ENCODE measurements around the gene SOD1.
"Not testable (repeated sequence)": the region's sequence is repeated elsewhere in the genome, so short reads cannot be mapped to it uniquely, and the experiment has no call there.

Gene SOD1

DNA sequence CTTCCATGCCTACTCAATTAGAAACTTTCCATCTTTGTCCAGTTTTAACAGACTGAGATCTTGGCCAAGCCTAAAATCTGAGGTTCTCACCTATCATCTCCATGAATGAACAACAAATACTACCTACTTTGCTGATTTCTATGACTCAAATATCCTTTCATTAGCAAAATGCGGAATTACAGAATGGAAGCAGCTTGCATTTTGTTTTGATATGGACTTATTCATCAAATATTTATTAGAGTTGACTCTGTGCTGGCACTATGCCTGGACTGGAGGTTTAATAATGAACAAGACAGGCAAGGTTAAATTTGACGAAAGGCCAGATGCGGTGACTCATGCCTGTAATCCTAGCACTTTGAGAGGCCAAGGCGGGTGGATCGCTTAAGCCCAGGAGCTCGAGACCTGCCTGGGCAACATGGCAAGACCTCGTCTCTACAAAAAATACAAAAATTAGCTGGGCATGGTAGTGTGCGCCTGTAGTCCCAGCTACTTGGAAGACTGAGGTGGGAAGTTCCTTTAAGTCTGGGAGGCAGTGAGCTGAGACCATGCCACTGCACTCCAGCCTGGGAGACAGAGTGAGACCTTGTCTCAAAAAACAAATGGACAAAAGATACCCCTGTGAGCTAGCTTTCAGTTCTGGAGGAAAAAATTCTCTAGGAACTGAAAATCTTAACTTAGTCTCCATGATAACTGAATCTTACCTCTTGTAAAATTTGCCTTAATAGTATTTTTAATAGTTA is 29.4 kb upstream of the SOD1 start:
- H3K4me3 ChIP-seq (ENCODE audit: low read depth, low read length): no peak overlapping the region
- H3K9me3 ChIP-seq (ENCODE audit: control insufficient read depth, insufficient read depth, low read depth, low read length): no peaks in the 10 kb centered on the region
- H3K27me3 ChIP-seq (ENCODE audit: control insufficient read depth, insufficient read depth, low read length): no peaks in the 10 kb centered on the region
- no peak overlapping the region for H3K27ac ChIP-seq (ENCODE audit: low read depth, low read length)
- H3K4me1 ChIP-seq (ENCODE audit: control insufficient read depth, insufficient read depth, low read length): no peaks in the 10 kb centered on the region
- no peak overlapping the region for H3K9ac ChIP-seq (ENCODE audit: low read length)
- no peaks in the 10 kb centered on the region for H3K36me3 ChIP-seq (ENCODE audit: control insufficient read depth, insufficient read depth, low read length)

DNA sequence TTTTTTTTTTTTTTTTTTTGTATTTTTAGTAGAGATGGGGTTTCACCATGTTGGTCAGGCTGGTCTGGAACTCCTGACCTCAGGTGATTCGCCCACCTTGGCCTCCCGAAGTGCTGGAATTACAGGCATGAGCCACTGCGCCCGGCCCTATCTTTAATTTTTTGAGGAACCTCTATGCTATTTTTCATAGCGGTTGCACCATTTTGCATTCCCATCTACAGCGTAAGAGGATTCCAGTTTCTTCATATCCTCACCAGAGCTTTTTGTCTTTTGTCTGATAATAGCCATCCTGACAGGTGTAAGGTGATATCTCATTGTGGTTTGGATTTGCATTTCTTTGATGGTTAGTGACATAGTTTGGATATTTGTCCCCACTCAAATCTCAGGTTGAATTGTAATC is 27.6 kb upstream of the SOD1 start:
- not testable (repeated sequence) for H3K4me1 ChIP-seq (ENCODE audit: control insufficient read depth, insufficient read depth, low read length); H3K27me3 ChIP-seq (ENCODE audit: control insufficient read depth, insufficient read depth, low read length); H3K27ac ChIP-seq (ENCODE audit: low read depth, low read length); H3K9ac ChIP-seq (ENCODE audit: low read length); H3K36me3 ChIP-seq (ENCODE audit: control insufficient read depth, insufficient read depth, low read length); H3K4me3 ChIP-seq (ENCODE audit: low read depth, low read length); H3K9me3 ChIP-seq (ENCODE audit: control insufficient read depth, insufficient read depth, low read depth, low read length)

DNA sequence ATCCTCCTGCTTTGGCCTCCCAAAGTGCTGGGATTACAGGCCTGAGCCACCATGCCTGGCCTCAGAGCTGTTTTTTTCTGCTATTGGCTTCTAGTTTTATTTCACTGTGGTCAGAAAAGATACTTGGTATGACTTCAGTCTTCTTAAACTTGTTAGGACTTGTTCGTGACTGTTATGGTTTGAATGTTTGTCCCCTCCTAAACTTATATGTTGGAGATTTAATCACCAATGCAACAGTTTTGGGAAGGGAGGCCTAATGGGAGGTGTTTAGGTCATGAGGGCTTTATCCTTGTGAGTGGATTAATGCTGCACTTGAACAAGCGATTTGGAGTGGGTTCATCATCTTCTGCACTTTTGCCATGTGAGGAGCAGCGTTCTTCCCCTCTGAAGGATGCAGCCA is 24.5 kb upstream of the SOD1 start:
- Histone ChIP-seq H3K4me3 (ENCODE audit: low read depth, low read length) (no peak overlapping the region), H3K9ac (ENCODE audit: low read length) (no peak overlapping the region), H3K4me1 (ENCODE audit: control insufficient read depth, insufficient read depth, low read length) (no peaks in the 10 kb centered on the region)

GRCh38 chr21:31636874-31637273 is 22.6 kb upstream of the SOD1 start:
- H3K9ac ChIP-seq (ENCODE audit: low read length): no peak overlapping the region
- H3K9me3 ChIP-seq (ENCODE audit: control insufficient read depth, insufficient read depth, low read depth, low read length): peaks cover 5% of the 10 kb centered on the region; the same call in 1 of the 2 replicates
- no peak overlapping the region for H3K4me3 ChIP-seq (ENCODE audit: low read depth, low read length)
- H3K4me1 ChIP-seq (ENCODE audit: control insufficient read depth, insufficient read depth, low read length): no peaks in the 10 kb centered on the region
- no peaks in the 10 kb centered on the region for H3K27me3 ChIP-seq (ENCODE audit: control insufficient read depth, insufficient read depth, low read length)
- H3K27ac ChIP-seq (ENCODE audit: low read depth, low read length): no peak overlapping the region
- H3K36me3 ChIP-seq (ENCODE audit: control insufficient read depth, insufficient read depth, low read length): no peaks in the 10 kb centered on the region

More for the DNA sequence above, 24.5 kb upstream of the SOD1 start:
- no peaks in the 10 kb centered on the region for H3K27me3 ChIP-seq (ENCODE audit: control insufficient read depth, insufficient read depth, low read length)
- H3K27ac ChIP-seq (ENCODE audit: low read depth, low read length): no peak overlapping the region
- H3K9me3 ChIP-seq (ENCODE audit: control insufficient read depth, insufficient read depth, low read depth, low read length): peaks cover 5% of the 10 kb centered on the region; the same call in 1 of the 2 replicates
- H3K36me3 ChIP-seq (ENCODE audit: control insufficient read depth, insufficient read depth, low read length): no peaks in the 10 kb centered on the region

DNA sequence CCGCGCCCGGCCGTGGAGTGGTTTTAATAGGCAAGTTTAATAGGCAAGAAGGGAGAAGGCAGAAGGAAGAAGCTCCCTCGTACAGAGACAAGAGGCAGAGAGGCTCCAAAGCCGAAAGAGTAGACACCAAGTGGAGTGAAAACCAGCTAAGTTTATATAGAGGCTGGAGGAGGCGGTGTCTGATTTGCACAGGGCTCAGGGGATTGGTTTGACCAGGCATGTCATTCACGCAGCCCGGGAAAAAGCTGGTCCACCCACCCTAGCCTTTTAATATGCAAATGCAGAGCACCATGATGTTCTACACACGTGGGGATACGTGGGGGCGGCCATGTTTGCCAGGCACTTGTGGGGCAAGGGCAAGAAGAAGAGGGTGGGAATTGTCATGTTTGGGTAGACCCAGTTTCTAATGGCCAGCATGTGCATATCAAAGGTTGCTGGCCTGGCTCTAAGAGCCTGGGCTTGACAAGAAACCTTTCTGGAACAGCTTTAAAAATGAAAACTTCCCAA is 18.0 kb upstream of the SOD1 start:
- Histone ChIP-seq H3K27ac (ENCODE audit: low read depth, low read length) (no peak overlapping the region), H3K9me3 (ENCODE audit: control insufficient read depth, insufficient read depth, low read depth, low read length) (peaks cover 7% of the 10 kb centered on the region; the same call in 1 of the 2 replicates), H3K36me3 (ENCODE audit: control insufficient read depth, insufficient read depth, low read length) (no peaks in the 10 kb centered on the region), H3K4me3 (ENCODE audit: low read depth, low read length) (no peak overlapping the region), H3K27me3 (ENCODE audit: control insufficient read depth, insufficient read depth, low read length) (no peaks in the 10 kb centered on the region), H3K4me1 (ENCODE audit: control insufficient read depth, insufficient read depth, low read length) (no peaks in the 10 kb centered on the region), H3K9ac (ENCODE audit: low read length) (no peak overlapping the region)

- H3K4me3 ChIP-seq (ENCODE audit: low read depth, low read length): no peak overlapping the region
- no peaks in the 10 kb centered on the region for H3K4me1 ChIP-seq (ENCODE audit: control insufficient read depth, insufficient read depth, low read length)
- H3K27ac ChIP-seq (ENCODE audit: low read depth, low read length): no peak overlapping the region
- no peak overlapping the region for H3K9ac ChIP-seq (ENCODE audit: low read length)
- no peaks in the 10 kb centered on the region for H3K36me3 ChIP-seq (ENCODE audit: control insufficient read depth, insufficient read depth, low read length)
- H3K27me3 ChIP-seq (ENCODE audit: control insufficient read depth, insufficient read depth, low read length): no peaks in the 10 kb centered on the region
- 0 out of 2 replicates have a peak, but pooled peaks cover 2% of the 10 kb centered on the region for H3K9me3 ChIP-seq (ENCODE audit: control insufficient read depth, insufficient read depth, low read depth, low read length)
Measured at GRCh38 chr21:31644643-31645042, 14.8 kb upstream of the SOD1 start.

DNA sequence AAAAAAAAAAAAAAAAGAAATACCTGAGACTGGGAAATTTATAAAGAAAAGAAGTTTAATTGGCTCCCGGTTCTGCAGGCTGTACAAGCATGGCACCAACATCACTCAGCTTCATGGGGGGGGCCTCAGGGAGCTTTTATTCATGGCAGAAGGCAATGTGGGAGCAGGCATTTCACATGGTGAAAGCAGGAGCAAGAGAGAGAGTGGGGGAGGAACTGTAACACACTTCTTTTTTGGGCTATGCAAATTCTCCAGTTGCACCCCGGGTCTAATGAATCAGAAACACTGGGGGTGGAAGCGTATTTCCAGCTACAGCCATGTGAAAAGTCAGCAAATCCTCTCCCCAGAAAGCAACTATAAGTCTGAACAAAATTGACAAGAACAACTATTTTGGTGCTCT is 11.8 kb upstream of the SOD1 start:
- Histone ChIP-seq H3K27ac (ENCODE audit: low read depth, low read length) (no peak overlapping the region), H3K36me3 (ENCODE audit: control insufficient read depth, insufficient read depth, low read length) (no peaks in the 10 kb centered on the region), H3K4me1 (ENCODE audit: control insufficient read depth, insufficient read depth, low read length) (no peaks in the 10 kb centered on the region), H3K9ac (ENCODE audit: low read length) (no peak overlapping the region), H3K9me3 (ENCODE audit: control insufficient read depth, insufficient read depth, low read depth, low read length) (no peaks in the 10 kb centered on the region), H3K27me3 (ENCODE audit: control insufficient read depth, insufficient read depth, low read length) (no peaks in the 10 kb centered on the region), H3K4me3 (ENCODE audit: low read depth, low read length) (no peak overlapping the region)

DNA sequence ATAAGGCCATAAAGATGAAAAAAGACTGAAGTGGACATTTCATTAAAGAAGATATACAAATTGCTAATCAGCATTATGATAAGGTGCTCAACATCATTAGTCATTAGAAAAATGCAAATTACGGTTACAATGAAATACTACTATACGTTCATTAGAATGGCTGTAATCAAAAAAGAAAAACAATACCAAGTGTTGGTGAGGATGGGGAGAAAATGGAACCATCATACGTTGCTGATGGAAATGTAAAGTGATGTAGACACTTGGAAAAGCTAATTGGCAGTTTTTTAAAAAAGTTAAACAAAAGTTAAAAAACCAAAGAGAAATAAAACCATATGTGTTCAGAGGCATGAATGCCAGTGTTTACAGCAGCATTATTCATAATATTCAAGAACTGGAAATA is 8.6 kb upstream of the SOD1 start:
- H3K27me3 ChIP-seq (ENCODE audit: control insufficient read depth, insufficient read depth, low read length): no peaks in the 10 kb centered on the region
- H3K4me3 ChIP-seq (ENCODE audit: low read depth, low read length): no peak overlapping the region
- no peaks in the 10 kb centered on the region for H3K9me3 ChIP-seq (ENCODE audit: control insufficient read depth, insufficient read depth, low read depth, low read length)
- no peaks in the 10 kb centered on the region for H3K36me3 ChIP-seq (ENCODE audit: control insufficient read depth, insufficient read depth, low read length)
- no peaks in the 10 kb centered on the region for H3K4me1 ChIP-seq (ENCODE audit: control insufficient read depth, insufficient read depth, low read length)
- no peak overlapping the region for H3K27ac ChIP-seq (ENCODE audit: low read depth, low read length)
- H3K9ac ChIP-seq (ENCODE audit: low read length): no peak overlapping the region

- H3K27ac ChIP-seq (ENCODE audit: low read depth, low read length); H3K4me1 ChIP-seq (ENCODE audit: control insufficient read depth, insufficient read depth, low read length); H3K36me3 ChIP-seq (ENCODE audit: control insufficient read depth, insufficient read depth, low read length); H3K9me3 ChIP-seq (ENCODE audit: control insufficient read depth, insufficient read depth, low read depth, low read length); H3K9ac ChIP-seq (ENCODE audit: low read length); H3K4me3 ChIP-seq (ENCODE audit: low read depth, low read length); H3K27me3 ChIP-seq (ENCODE audit: control insufficient read depth, insufficient read depth, low read length): not testable (repeated sequence)
Measured at GRCh38 chr21:31651491-31651890, 8.0 kb upstream of the SOD1 start.

DNA sequence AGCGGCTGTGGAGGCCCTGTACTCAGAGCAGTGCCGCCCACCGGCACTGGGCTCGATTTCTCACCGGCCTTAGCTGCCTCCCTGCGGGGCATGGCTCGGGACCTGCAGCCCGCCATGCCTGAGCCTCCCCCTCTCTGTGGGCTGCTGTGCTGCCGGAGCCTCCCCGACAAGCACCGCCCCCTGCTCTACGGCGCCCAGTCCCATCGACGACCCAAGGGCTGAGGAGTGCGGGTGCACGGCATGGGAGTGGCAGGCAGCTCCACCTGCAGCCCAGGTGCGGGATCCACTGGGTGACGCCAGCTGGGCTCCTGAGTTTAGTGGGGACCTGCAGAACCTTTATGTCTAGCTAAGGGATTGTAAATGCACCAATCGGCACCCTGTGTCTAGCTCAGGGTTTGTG is 5.2 kb upstream of the SOD1 start:
- Histone ChIP-seq H3K27ac (ENCODE audit: low read depth, low read length) (no peak overlapping the region), H3K27me3 (ENCODE audit: control insufficient read depth, insufficient read depth, low read length) (no peaks in the 10 kb centered on the region), H3K4me1 (ENCODE audit: control insufficient read depth, insufficient read depth, low read length) (no peaks in the 10 kb centered on the region), H3K36me3 (ENCODE audit: control insufficient read depth, insufficient read depth, low read length) (no peaks in the 10 kb centered on the region), H3K9ac (ENCODE audit: low read length) (no peak overlapping the region), H3K9me3 (ENCODE audit: control insufficient read depth, insufficient read depth, low read depth, low read length) (no peaks in the 10 kb centered on the region), H3K4me3 (ENCODE audit: low read depth, low read length) (no peak overlapping the region)

GRCh38 chr21:31654821-31655580 is 4.5 kb upstream of the SOD1 start:
- H3K4me1 ChIP-seq (ENCODE audit: control insufficient read depth, insufficient read depth, low read length); H3K27ac ChIP-seq (ENCODE audit: low read depth, low read length); H3K9me3 ChIP-seq (ENCODE audit: control insufficient read depth, insufficient read depth, low read depth, low read length); H3K27me3 ChIP-seq (ENCODE audit: control insufficient read depth, insufficient read depth, low read length); H3K4me3 ChIP-seq (ENCODE audit: low read depth, low read length); H3K36me3 ChIP-seq (ENCODE audit: control insufficient read depth, insufficient read depth, low read length); H3K9ac ChIP-seq (ENCODE audit: low read length): not testable (repeated sequence)
